ENCODE results near the gene RAB27B. TPM values are rescaled to one million over a fixed set of nuclear protein-coding genes. Genes with fewer than 3 reads are reported as not detected.
A peak's percentile ranks its signal among the peaks of the same experiment; 100 is the strongest.

The RAB27B gene
- total RNA-seq, 1 donor from 2014 or later = 0.41 TPM

DNA sequence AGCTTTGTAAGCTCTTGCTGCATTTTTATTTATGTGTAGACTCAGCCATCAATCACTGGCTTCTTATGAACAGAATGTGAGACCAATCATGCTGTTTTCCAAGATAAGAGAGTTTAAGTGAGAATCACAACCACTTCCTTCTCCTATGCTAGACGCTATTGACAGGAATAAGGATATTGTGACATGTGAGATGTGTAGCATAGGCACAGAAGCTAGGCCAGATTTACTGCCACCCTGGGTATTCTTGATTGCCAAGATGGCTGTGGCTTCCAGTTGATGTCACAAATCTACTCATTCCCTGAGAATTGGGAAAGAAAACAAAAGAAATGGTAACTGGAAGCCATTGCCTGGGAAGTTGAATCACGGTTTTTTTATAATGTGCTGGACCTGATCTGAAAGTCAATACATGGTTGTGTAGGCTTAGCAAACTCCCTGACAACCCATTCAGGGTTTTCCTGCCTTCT is 49.9 kb downstream of the RAB27B start:
- H3K4me1 Mint-ChIP-seq (ENCODE audit: unreplicated experiment) = peaks cover 16% of the 10 kb centered on the region
- no peaks in the 10 kb centered on the region for H3K36me3 Mint-ChIP-seq (ENCODE audit: low read depth, unreplicated experiment)
- H3K27me3 Mint-ChIP-seq (ENCODE audit: unreplicated experiment) = peaks cover 4% of the 10 kb centered on the region
- no peaks in the 10 kb centered on the region for H3K9me3 Mint-ChIP-seq (ENCODE audit: unreplicated experiment)
- no peak for DNase-seq (ENCODE audit: low spot score)
- no peak overlapping the region for H3K4me3 Mint-ChIP-seq (ENCODE audit: unreplicated experiment)
- TF ChIP-seq, protein P1, sequence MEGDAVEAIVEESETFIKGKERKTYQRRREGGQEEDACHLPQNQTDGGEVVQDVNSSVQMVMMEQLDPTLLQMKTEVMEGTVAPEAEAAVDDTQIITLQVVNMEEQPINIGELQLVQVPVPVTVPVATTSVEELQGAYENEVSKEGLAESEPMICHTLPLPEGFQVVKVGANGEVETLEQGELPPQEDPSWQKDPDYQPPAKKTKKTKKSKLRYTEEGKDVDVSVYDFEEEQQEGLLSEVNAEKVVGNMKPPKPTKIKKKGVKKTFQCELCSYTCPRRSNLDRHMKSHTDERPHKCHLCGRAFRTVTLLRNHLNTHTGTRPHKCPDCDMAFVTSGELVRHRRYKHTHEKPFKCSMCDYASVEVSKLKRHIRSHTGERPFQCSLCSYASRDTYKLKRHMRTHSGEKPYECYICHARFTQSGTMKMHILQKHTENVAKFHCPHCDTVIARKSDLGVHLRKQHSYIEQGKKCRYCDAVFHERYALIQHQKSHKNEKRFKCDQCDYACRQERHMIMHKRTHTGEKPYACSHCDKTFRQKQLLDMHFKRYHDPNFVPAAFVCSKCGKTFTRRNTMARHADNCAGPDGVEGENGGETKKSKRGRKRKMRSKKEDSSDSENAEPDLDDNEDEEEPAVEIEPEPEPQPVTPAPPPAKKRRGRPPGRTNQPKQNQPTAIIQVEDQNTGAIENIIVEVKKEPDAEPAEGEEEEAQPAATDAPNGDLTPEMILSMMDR (IDR thresholded peaks at IDR 0.05; ENCODE audit: unreplicated experiment) = no peak
- H3K27ac Mint-ChIP-seq (ENCODE audit: unreplicated experiment) = no peak overlapping the region

DNA sequence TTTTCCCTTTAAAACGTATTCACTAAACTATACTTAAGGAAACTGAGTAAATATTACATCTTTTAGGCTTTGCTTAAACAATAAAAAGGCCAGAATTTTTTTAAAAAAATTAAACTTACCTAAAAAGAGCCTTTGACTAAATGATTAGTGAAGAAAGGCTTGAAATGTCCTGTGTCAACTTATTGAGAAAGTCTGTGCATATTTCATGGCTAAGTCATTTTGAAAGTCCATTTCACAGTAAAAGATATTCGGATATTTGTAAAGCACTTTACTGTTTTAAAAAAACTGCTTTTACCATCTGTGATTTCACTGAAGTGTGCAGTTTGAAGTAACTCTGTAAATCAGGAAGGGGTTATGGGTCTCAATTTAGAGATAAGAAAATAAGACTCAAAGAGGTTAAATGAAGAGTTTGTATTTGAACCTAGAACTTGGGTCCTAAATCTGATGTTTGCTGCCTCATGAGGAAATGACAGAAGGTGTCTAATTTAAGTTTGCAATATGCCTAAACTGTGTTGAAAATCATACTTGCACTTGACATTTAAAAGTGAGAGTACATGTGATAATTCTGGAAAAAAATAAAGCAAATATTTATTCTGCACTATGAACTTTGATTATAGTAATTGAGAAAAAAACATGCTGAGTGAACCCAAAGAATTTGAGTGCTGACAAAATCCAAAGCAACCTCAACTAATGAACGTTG is 50.5 kb downstream of the RAB27B start:
- Mint-ChIP-seq H3K4me3 (ENCODE audit: unreplicated experiment) (no peak overlapping the region), H3K36me3 (ENCODE audit: low read depth, unreplicated experiment) (no peaks in the 10 kb centered on the region), H3K27ac (ENCODE audit: unreplicated experiment) (no peak overlapping the region), H3K9me3 (ENCODE audit: unreplicated experiment) (no peaks in the 10 kb centered on the region), H3K27me3 (ENCODE audit: unreplicated experiment) (peaks cover 4% of the 10 kb centered on the region), H3K4me1 (ENCODE audit: unreplicated experiment) (peaks cover 16% of the 10 kb centered on the region)
- no peak for DNase-seq (ENCODE audit: low spot score)
- TF ChIP-seq, protein P1 (IDR thresholded peaks at IDR 0.05; ENCODE audit: unreplicated experiment) = no peak

DNA sequence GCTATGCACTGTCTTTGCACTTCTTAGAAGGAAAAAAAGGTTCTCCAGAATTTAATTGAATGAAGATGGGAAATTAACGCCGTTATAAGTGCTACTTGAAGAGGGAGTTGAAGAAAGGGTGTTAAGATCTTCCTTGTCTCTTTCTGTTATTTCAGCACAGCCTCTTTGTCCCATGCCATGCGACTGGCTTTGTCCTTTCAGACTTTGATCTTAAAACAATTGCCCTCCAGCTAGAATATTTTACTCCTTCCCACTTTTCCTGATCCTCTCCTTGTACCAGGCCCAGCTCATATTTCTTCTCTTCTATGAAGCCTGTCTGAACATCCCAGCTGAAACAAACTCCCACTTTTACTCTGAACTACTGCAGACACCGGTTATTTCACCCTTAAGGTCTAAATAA is 51.4 kb downstream of the RAB27B start:
- H3K27ac Mint-ChIP-seq (ENCODE audit: unreplicated experiment) = peak overlapping the region; percentile 0
- H3K36me3 Mint-ChIP-seq (ENCODE audit: low read depth, unreplicated experiment) = no peaks in the 10 kb centered on the region
- peaks cover 2% of the 10 kb centered on the region for H3K27me3 Mint-ChIP-seq (ENCODE audit: unreplicated experiment)
- H3K9me3 Mint-ChIP-seq (ENCODE audit: unreplicated experiment) = no peaks in the 10 kb centered on the region
- DNase-seq (ENCODE audit: low spot score) = no peak
- TF ChIP-seq, protein P1 (IDR thresholded peaks at IDR 0.05; ENCODE audit: unreplicated experiment) = no peak
- H3K4me1 Mint-ChIP-seq (ENCODE audit: unreplicated experiment) = peaks cover 16% of the 10 kb centered on the region
- no peak overlapping the region for H3K4me3 Mint-ChIP-seq (ENCODE audit: unreplicated experiment)

DNA sequence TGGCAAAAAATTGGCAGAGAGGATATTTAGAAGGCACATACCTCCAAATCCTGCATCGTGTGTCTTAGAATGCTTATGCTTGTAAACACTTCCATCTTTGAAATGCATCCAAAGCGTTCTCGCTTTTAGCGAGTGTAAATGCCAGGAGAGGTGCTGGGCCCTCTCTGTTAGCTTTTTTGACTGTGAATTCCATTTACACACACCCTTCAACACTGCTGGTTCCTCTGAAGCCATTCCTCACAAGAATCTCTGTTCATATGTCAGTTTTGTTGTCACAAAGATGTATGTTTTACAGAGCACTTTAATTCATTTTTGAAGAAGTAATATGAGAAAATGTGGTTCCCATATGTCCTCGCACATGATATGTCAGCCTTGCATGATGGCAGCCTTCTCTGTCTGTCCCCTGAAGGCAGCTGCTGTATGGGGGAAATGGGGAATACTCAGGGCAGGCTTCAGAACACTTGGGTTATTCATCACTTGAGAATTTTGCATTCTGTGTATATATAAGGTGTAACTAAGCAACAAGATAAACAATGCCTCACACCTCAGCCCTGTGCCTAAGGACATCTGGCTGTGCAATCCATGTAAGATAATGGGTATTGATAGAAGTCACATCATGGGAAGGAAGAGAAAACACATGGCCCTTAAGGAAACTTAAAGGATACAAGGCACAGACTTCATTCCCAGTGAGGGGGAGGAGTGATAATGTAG is 52.3 kb downstream of the RAB27B start:
- Mint-ChIP-seq H3K27me3 (ENCODE audit: unreplicated experiment) (peaks cover 2% of the 10 kb centered on the region), H3K27ac (ENCODE audit: unreplicated experiment) (peak overlapping the region; percentile 13), H3K4me1 (ENCODE audit: unreplicated experiment) (peaks cover 16% of the 10 kb centered on the region), H3K4me3 (ENCODE audit: unreplicated experiment) (no peak overlapping the region), H3K36me3 (ENCODE audit: low read depth, unreplicated experiment) (no peaks in the 10 kb centered on the region), H3K9me3 (ENCODE audit: unreplicated experiment) (no peaks in the 10 kb centered on the region)
- no peak for DNase-seq (ENCODE audit: low spot score)
- TF ChIP-seq, protein P1 (IDR thresholded peaks at IDR 0.05; ENCODE audit: unreplicated experiment) = no peak

DNA sequence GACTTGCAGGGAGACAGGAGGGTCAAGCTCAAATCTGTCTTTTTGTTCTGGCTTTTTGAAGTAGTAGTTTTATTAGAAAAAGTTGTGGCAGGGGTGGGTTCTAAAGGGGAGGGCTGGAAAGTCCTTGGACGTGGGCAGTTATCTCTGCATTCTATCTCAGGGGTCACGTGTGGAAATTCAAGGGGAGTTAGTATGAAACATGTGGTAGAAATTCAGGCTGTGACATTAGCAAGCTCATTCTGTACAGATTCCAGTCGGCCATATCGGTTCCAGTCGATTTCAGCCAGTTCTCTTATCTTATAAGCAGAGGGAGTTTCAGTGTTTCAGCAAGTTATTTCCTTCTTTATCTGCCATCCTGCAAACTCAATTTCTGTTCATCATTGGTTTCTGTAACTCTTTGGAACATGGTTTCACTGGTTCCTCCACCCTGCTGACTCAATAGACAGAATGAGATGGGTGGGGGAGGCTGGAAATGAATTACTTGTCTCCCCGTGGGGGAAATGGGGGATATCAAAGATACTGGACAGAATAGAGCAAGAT is 53.0 kb downstream of the RAB27B start:
- Mint-ChIP-seq H3K27me3 (ENCODE audit: unreplicated experiment) (peaks cover 2% of the 10 kb centered on the region), H3K36me3 (ENCODE audit: low read depth, unreplicated experiment) (no peaks in the 10 kb centered on the region), H3K4me3 (ENCODE audit: unreplicated experiment) (no peak overlapping the region), H3K4me1 (ENCODE audit: unreplicated experiment) (peaks cover 16% of the 10 kb centered on the region), H3K27ac (ENCODE audit: unreplicated experiment) (peak overlapping the region; percentile 54), H3K9me3 (ENCODE audit: unreplicated experiment) (no peaks in the 10 kb centered on the region)
- TF ChIP-seq, protein P1 (IDR thresholded peaks at IDR 0.05; ENCODE audit: unreplicated experiment) = no peak
- DNase-seq (ENCODE audit: low spot score) = no peak
